GM18868 (cell line): Measurements from ENCODE around the gene DDX21.
"Not testable (repeated sequence)": the region's sequence is repeated elsewhere in the genome, so short reads cannot be mapped to it uniquely, and the experiment has no call there.

ENCODE experiments used
- ATAC-seq: cut with Tn5 transposase; IDR thresholded peaks from one replicate; pipeline ENCODE4 v1.9.1; 2021; ENCODE audit warnings: mild to moderate bottlenecking, moderate library complexity; ENCODE audit not compliant: unreplicated experiment

Gene DDX21

GRCh38 chr10:68987611-68988010, 31.6 kb downstream of the DDX21 start:
- ATAC-seq, result no peak

- ATAC-seq, result peak; percentile 75
These were observed 32.8 kb downstream of the DDX21 start, which contains the start of gene KIFBP for GRCh38 chr10:68988530-68989316. TSS of gene KIFBP (plus strand) at chr10:68988803. CDS start at chr10:68988833, 30 bp downstream.

GRCh38 chr10:68989317-68989990, 33.5 kb downstream of the DDX21 start:
- no peak for ATAC-seq

- no peak for ATAC-seq
These were observed 36.9 kb downstream of the DDX21 start for GRCh38 chr10:68992636-68993440.

GRCh38 chr10:68997211-68997610, 41.2 kb downstream of the DDX21 start:
- ATAC-seq, result peak; percentile 31

GRCh38 chr10:69004821-69005220, 48.9 kb downstream of the DDX21 start:
- no peak for ATAC-seq

GRCh38 chr10:69005704-69006485, 49.9 kb downstream of the DDX21 start:
- no peak for ATAC-seq

GRCh38 chr10:69007260-69007659, 51.3 kb downstream of the DDX21 start:
- ATAC-seq, result no peak

- ATAC-seq, result no peak
These were observed 53.4 kb downstream of the DDX21 start for GRCh38 chr10:69009360-69009759.

- no peak for ATAC-seq
These were observed 54.2 kb downstream of the DDX21 start for GRCh38 chr10:69010151-69010640.

GRCh38 chr10:69012778-69013177, 56.8 kb downstream of the DDX21 start:
- not testable (repeated sequence) for ATAC-seq

- ATAC-seq, result no peak
These were observed 58.2 kb downstream of the DDX21 start for GRCh38 chr10:69014171-69014570.

- ATAC-seq, result no peak
These were observed 62.6 kb downstream of the DDX21 start for GRCh38 chr10:69018613-69019012.

GRCh38 chr10:69022611-69023010, 66.6 kb downstream of the DDX21 start:
- no peak for ATAC-seq

GRCh38 chr10:69025370-69025896, 69.5 kb downstream of the DDX21 start:
- no peak for ATAC-seq

- ATAC-seq, result no peak
These were observed 77.3 kb downstream of the DDX21 start for GRCh38 chr10:69033256-69033655.
